Measurements from ENCODE around the gene BIK. TPM values are rescaled to one million over a fixed set of nuclear protein-coding genes. Genes with fewer than 3 reads are reported as not detected.

Gene BIK
- total RNA-seq, 2 donors from 2014 or later = not detected

DNA sequence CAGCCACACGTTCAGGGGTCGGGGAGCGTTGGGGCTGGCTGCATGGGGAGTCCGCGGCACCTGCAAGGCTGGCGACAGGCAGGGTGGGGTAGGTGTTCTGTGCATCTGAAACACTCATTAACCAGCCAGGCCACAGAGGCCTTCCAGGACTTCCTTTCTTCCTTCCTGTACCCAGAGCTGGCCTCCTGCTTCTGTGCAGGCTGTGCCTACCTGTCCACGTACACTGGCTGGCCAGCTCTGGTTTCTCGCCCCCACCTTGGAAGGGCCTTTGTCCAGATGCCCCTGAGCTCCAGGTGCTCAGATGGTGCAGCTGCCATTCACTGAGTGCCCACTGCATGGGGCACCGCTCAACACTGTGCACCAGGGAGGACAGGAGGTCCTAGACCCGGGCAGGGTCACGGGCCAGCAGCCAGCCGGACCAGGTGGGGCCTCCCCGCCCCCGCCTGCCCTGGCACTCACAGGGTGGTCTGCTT, 60.5 kb downstream of the BIK start:
- no peak for DNase-seq
- ATAC-seq = no peak
- intact Hi-C loops (cut with DNase I) = loop anchor here in 1 of 2 donors (10.0 kb wide), 1 partner anchor 56 kb away; the partner anchor contains the start of gene BIK

DNA sequence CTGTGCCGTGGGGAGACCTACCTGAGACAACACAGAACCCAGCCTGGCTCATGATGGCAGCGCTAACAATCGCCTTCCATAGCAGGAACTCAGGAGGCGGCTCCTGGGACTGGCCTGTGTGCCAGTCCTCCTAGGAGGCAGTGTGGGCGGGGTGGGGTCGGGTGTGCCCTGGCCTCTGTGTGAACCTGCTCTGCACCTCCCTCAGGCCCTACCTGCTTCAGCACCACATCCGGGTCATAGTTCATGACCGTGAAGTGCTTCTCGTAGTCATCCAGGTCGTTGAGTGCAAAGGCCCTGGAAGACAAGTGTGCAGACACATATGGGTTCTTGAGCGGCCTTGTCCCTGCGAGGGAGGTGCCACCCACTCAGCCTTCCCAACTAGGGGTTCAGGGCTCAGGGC, 61.1 kb downstream of the BIK start:
- intact Hi-C loops (cut with DNase I) = loop anchor here in 1 of 2 donors (10.0 kb wide), 1 partner anchor 57 kb away; the partner anchor contains the start of gene BIK
- no peak for ATAC-seq
- DNase-seq = no peak

GRCh38 chr22:43172191-43172590, 61.6 kb downstream of the BIK start:
- no peak for DNase-seq
- no peak for ATAC-seq
- intact Hi-C loops (cut with DNase I) = loop anchor here in 1 of 2 donors (10.0 kb wide), 1 partner anchor 57 kb away; the partner anchor contains the start of gene BIK

DNA sequence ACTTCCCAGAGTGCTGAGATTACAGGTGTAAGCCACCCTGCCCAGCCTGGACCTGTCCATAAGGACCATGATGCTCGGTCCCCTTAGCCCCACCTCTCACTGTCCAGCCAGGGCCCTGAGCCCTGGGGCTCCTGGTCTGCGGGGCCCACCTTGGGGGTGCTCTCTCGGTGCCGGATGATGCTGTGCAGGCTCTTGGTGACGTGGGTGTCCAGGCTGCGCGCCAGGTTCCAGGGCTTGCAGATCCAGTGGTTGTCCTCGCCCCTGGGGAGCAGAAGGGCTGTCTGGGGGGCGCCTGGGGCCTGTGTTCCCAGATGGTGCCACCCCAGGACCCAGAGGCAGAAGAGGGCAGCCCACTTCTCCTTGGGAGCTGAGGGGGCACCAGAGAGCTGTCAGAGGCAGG, 63.0 kb downstream of the BIK start:
- ATAC-seq (no peak), DNase-seq (no peak)
- intact Hi-C loops (cut with DNase I) = loop anchor here in 1 of 2 donors (10.0 kb wide), 1 partner anchor 59 kb away; the partner anchor contains the start of gene BIK

DNA sequence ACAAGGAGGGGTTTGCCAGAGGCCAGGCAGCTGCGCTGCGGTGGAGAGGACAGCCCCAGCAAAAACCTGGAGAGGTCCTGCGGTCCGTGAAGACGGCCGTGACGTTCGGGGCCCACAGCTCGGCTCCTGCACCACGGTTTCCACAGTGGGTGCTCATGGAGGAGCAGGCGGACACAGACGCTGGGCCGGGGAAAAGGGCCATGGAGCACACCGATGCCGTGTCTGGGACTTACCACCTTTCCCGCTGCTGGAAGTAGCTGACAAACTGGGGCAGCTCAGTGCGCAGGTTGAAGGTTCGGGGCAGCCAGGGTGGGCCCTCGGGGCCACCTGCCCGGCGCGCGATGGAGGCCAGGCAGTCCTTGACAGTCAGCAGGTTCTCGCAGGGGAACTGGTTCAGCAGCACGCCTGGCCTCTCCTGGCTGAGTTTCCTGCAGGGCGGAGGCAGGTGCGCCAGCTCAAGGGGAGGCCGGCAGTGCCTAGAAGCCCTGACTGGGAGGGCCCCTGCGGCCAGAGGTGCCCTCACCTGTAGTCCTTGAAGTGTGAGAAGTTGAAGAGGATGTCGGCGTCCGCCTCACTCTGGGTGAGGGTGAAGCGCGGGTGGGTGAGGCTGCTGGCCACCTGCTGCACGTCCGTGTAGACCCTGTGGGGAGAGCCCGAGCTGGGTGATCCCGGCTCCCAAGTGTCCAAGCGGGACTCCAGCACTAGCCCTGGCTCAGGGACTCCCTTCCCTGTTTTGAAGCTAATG, 63.6 kb downstream of the BIK start:
- ATAC-seq = no peak
- no peak for DNase-seq
- intact Hi-C loops (cut with DNase I) = loop anchor here in 1 of 2 donors (10.0 kb wide), 1 partner anchor 59 kb away; the partner anchor contains the start of gene BIK

DNA sequence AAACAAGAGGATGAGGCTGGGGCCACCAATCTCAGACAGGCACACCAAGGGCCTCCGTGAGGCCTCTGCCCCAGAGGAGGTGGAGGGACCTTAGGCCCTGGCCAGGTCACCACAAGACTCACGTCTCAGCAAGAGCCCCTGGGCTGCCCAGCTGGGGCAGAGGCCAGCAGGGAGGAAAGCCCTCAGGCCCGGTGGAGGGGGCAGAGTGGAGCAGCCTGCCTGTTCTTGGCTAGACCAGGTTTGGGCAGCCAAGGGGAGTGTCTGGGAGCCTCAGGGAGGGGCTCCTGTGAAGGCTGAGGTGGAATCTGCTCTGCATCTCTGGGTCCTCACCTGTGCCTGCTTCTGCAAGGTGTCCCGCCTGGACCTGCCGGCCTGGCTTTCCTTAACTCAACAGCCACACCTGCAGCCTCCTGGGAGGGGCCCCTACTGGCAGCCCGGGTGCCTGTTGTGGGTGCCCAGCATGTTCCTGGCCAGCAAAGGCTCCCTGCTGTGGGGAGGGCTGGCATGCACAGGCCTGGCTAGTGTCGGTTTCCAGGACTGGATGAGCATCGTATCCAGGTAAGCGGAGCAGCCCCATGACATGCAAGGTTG, 64.5 kb downstream of the BIK start:
- no peak for ATAC-seq
- intact Hi-C loops (cut with DNase I) = loop anchor here in 1 of 2 donors (10.0 kb wide), 1 partner anchor 60 kb away; the partner anchor contains the start of gene BIK
- no peak for DNase-seq

DNA sequence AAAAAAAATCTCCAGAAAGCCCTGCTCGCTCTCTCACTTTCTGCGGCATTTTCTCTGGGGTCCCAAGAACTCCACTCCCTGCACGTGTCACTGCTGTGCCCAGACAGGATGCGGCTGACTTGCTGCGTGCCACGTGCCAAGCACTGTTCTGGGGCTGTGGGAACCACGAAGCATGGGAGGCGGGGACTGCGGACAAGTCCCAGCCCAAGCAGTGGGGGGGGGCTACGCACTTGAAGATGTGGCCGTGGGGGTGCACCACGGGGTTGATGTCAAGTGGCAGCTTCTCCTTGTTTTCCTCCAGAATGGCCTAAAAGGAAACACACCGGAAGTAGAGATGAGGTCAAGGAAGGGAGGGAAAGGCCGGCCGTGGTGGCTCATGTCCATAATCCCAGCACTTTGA, 65.5 kb downstream of the BIK start:
- intact Hi-C loops (cut with DNase I) = loop anchor here in 1 of 2 donors (10.0 kb wide), 1 partner anchor 61 kb away; the partner anchor contains the start of gene BIK
- no peak for DNase-seq
- ATAC-seq = no peak

DNA sequence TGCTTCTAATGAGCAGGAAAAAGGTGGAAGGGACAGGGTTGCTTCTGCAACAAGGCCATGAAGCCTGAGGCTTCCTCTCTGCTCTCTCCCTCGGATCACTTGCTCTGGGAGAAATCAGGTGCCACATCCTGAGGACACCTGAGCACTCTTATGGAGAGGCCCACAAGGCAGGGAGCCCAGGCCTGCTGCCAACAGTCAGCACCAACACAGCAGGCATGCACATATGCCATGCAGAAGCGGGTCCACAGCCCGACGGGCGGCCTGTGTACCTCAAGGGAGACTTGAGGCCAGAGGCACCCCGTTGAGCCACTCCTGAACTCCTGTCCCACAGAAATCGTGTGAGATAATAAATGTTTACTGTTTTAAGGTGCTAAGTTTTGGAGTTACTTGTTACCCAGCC, 66.9 kb downstream of the BIK start:
- intact Hi-C loops (cut with DNase I) = loop anchor here in 1 of 2 donors (10.0 kb wide), 1 partner anchor 63 kb away; the partner anchor contains the start of gene BIK
- DNase-seq = peak; percentile 13
- ATAC-seq = no peak

Other genes with a start within 250 kb of the BIK start
- 10 to 100 TPM; 55.8 to 62.9 TPM for gene PACSIN2, start 95.6 kb upstream of the BIK start, total RNA-seq
- gene TTLL1, start 21.4 kb upstream of the BIK start, total RNA-seq = 1 to 10 TPM; 4.2 to 5.7 TPM
- gene MCAT, start 32.6 kb downstream of the BIK start, total RNA-seq = 10 to 100 TPM; 10.4 to 12.7 TPM
- gene TSPO, start 40.8 kb downstream of the BIK start, total RNA-seq = 100 to 1,000 TPM in 1 of 2 donors, 10 to 100 TPM in 1; 96.2 to 147 TPM
- 10 to 100 TPM in 1 of 2 donors, 1 to 10 TPM in 1; 9.3 to 10.3 TPM for gene TTLL12, start 76.4 kb downstream of the BIK start, total RNA-seq
- gene SCUBE1, start 232.6 kb downstream of the BIK start, total RNA-seq = 1 to 10 TPM in 1 of 2 donors, under 1 TPM in 1; 0.97 to 3.3 TPM